ENCODE results near the gene LRRC75A.
A peak's percentile ranks its signal among the peaks of the same experiment; 100 is the strongest.

The LRRC75A gene

DNA sequence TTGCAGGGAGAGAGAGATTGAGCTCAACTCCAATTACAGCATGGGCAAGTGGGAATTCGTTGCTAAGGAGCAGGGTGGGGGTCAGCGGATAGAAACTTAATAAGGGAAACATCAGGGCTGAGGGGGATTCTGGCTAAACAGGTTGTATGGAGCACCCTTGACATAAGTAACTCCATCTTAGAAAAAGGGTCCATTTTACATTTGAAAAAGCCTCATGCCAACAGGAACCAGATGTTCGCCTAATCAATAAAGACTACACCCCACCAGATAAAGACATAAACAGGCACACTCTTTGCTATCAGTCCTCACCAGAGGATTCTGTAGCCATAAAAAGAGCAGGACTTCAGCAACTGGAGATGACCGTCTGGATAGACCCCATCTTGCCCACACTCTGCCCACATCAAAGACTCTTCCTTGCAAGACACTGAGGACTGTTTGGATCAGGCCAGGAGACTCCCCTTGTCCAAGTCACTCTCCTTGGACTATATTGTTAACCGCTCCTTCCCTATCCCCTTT lies 1.6 kb upstream of the LRRC75A start:
- no peak for DNase-seq

DNA sequence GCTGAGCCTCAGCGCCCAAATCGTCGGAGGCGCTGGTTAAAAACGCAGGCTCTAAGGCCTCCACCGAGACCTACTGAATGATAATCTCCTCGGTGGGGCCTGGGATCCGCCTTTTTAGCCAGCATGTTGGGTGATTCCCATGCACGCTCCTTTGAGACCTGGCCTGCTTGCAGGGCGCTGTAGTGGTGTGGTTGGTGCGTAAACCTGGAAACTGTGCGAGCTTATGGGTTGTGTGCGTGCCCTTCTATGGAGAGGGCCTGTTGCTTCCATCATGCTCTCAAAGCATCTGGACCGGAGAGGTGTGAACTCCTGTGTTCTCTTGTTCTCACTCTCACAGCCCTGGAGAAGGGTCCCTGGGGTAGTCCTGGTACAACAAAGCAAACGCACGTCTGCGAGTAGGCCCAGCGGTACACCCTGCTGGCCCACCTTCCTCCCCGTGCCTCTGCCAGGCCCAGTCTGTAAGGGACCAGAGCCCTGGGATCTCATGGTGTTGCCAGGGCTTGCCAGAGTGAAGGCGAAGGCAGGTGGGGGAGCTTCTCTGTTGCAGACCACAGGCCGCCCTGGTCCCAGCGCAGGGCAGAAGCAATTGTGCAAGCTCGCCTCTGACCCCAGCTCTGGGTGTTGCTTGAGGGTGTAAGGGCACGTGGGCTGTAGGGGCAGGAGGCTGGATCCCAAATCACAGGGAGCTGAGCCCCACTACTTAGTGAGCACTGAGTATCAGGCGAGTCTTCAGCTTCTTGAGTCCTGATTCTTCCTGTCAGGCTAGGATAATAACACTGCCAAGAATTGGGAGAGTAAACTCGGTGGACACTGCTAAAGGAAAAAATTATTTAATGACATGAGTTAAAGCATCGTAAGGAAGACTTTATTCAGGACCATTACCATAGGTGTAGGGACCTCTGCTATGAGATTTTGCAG lies 879 bp upstream of the LRRC75A start:
- DNase-seq, result no peak

DNA sequence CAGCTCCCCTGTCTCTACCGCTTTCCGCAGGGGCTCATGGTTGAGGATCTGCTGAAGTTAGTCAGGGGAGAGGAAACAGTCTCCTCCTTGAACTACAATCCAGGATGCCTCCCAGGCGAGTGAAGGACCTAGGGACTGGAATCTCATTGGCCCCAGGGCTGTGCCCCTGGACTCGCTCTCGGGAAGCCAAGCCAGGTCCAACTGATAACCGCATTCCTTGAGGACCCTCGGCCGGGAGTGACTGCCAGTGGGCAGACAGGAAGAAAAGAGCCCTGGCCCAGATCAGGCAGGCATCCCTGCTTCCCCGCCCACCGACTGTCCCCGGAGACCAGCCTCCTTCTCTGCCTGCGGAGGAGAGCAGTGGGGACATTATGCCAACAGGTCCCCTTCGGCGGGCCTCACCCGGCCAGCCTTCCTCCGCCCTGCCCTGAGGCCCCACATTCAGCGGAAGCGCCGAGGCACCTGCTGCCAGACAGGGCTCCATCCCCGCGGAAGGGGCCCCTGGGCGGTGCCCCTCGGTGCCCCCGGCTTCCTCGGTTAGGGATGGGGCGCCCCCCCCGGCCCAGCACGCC lies 776 bp downstream of the LRRC75A start:
- peak; percentile 25 for DNase-seq

DNA sequence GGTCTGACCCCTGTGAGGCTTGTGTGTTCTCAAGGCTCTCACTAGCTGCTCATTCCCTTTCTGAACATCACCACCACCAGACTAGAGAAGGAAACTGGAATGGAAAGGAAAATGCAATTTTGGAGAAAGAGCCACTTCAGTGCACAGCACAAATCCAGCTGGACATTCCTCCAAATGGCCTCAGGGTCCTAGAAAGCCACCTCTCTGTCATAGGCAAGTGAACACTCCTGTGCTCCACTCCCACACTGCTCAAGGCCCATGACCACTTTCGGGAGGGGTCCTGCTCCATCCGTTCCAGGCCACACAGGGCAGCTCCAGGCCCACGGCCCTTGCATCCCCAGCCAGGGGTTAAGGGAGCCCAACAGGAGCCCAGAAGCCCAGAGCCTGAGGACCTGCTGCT lies 2.6 kb downstream of the LRRC75A start:
- DNase-seq, result no peak

DNA sequence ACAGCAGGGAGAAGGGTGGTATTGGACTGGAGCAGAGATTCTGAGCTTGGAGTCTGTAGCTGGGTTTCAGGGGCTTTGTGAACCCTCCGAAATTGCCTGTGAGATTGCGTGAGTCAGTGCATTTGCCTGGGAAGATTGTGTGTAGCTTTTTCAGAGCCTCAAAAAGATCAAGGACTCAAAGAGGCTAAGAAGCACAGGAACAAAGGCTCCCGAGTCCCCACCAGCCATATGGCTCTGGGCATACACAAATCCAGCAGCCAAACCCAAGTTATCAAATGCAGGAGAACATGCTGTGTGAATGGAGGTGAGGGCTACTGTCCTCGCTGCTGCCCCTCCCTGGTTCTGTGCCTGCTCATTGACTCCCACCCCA lies 3.0 kb downstream of the LRRC75A start:
- DNase-seq, result no peak

DNA sequence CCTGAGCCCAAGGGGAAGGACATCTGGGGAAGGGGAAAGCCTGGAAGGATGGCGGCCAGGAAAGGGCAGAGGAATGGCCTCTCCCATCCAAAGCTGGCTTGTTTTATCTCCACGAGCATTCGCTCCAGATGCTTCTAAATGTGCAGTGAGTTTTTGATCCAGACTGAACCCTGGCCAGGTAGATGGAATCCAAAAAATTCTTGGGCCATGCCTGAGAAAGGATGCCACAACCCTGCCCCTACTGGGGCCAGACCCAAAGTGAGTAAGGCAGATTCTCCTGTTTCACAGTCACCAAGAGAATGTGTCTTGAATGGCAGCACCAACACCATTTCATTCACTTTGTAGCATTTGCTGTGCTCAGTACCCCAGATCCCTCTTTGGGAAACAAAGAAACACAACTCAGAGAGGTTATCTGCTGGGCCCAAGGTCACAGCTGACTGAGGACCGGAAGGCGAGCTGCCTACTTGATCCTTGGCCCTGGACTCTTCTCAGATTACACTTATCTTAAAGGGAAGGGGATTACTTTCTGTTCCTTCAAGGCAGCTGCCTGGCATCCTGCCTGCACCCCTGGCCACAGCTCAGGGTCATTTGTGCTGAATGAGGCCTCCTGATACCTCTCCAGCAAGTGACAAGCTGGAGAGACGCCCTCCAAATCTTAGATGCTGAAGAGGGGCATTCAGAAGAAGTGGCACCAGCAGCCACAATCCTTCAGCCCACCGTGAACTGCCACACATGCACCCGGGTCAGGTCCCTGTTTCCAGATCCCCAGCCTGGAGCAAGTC lies 3.6 kb downstream of the LRRC75A start:
- no peak for DNase-seq

DNA sequence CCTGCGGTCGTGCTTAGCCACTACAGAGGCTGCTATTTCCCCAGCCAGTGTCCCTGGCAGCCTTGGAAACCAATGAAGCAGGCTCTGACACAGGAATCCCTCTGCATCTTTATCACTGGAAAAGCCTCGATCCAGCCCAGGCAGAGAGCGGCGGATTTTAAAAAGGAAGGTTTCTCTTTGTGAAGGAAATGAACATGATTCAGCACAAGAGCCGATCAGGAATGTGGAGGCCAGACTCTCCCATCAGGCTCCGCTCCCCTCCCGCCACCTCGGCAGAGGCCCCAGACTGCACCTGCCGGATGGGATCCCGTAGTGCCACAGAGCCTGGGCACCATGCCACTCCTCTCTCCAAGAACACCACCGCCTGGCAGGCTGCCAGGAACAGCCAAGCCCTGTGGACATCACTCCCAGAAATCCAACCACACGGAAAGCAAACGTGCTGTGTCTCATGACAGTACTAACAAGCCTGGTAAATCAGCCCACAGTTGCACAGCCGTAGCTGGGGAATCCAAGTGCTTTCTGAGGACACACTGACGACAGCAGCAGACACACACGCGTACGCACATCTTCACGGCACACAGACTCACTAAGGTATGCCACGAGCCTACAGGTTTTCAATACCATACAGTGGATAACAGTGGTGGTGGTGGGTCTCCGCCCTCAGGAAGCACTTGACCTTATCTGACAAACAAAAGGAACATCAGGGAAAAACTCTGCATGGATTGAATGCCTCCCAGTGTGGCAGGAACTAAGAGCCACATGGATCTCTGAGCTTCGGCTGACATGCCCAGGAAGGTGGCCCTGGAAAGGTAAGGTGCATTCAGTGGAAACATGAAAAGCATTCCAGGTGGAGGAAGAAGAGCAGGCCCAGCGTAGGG lies 5.4 kb downstream of the LRRC75A start:
- no peak for DNase-seq

DNA sequence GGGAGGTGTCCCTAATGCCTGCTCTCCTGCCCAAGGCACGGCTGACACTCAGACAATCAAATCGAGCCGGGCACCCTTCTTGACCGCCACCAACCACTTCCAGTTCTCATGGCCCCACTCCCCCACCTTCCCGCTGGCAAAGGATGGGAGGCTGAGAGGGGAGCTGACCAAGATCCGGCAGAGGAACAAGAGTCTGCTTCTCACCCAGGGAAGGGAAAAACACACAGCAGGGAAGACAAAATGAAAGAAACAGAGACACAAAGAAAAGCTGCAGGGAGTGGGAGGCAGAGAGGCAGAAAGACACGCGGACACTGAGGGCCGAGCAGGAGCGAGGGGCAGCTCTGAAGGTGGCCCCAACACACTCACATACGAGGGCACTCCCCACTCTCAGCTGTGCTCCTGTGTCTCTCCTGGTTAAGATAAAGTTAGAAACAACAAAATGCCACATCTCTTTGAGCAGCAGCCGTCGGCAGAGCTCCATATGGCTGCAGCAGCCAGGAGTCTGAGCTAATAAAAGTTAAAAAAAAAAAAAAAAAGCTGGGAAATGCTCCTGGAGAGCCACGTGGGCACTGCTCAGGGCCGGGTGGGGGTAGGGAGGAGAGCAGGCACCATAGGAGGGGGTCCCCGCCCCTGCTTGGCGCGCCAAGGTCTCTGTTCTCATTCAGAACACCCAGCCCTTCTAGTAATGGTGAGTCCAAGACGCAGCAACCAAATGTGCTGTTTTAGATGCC lies 7.4 kb downstream of the LRRC75A start:
- no peak for DNase-seq

DNA sequence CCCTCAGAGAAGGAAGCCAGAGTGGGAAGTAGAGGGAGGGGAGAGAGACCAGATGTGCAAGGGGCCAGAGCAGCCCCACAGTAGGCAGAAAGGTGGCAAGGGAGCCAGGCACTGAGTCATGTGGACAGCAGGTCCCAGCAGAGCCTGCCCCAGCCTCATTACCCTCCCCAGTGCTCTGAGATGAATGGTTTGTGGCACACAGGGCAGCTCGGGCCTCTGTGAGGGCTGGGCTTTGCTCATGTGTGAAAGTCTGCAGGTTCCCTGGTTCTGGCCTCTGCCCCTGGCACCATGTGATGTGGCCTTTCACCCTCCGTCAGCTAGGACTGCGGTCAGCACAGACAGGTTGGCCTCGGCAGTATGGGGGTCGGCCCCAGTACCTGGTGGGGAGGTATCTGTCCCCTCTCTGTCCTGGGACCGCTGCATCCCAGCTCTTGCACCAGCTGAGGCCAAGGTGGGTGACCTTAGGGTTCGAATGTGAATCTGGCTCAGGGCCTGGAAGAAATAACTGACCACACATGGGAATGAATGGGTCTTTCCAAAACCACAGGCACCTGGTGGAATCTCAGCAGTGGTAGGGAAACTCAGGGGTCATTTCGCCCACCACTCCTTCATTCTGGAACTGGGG lies 8.9 kb downstream of the LRRC75A start:
- no peak for DNase-seq

DNA sequence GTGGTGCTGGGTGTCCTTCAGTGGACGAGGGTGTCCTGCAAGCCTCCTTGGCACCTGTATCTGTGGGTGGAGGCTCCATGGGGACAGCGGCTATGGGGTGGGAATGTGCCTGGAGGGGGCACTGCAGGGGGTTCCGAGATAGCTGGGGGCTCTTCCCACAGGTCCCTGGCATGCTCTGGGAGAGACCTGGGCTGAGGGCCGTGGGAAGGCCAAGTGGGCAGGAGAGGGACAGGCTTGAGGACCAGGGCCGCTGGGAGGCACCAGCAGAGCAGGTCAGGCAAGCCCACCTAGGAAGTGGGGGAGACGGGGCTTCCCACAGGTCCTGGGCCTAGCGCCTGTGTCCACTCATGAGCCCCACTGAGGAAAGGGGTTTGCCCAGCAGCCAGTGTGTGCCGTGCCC lies 9.7 kb downstream of the LRRC75A start:
- DNase-seq, result no peak

DNA sequence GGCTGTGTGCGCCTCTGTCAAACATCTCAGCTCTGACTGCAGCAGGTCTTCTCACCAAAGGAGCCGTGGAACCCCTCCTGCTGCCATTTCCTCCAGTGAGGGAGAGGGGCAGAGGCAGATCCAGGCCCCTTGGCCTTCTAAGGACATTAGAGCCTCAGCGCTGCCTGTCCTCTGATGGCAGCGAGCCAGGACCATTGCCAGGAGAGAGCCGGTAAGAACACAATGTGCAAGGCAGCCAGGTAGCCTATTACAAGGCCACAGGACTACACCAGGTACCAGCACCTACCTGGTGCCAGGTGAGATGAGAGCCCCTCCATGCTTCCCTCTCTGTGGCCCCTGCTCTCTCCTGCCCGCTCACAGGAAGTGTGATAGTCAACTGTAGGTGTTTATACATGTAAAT lies 11.0 kb downstream of the LRRC75A start:
- DNase-seq, result no peak

DNA sequence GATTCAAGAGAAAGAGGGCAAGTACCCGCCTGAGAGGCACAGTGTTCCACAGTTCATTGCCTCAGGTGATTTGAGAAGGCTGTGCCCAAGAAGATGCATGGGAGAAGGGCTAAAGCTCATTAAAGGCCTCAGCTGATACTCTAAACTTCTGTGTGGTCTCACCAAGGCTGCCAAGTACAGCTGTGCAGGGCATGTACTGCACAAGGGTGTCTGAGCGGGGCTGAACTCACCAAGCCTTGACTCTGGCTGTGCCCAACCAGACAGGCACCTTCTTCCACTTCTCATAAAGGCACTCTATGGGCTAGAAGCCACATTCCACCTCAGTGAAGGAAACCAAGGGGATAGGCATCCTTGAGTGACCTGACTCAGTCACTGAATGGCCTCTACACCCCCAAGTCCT lies 12.7 kb downstream of the LRRC75A start:
- DNase-seq, result no peak

DNA sequence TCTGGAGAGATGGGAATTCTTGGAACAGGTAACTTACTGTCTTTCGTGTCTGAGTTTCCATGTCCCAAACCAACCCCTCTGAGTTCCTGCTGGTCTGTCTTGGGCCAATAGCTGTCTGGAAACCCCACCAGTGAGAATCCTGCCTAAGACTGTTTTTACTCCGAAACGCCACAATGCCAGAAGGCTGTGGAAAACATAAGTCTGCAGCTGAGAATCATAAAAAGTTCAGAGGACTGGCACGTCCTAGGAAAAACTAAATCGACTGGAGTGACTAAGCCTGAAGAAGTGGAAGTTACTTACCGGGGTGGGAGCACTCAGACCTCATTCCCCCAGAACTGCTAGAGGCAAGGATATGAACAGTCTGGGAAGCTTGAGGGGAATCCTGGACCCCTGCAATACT lies 13.3 kb downstream of the LRRC75A start:
- DNase-seq, result no peak

DNA sequence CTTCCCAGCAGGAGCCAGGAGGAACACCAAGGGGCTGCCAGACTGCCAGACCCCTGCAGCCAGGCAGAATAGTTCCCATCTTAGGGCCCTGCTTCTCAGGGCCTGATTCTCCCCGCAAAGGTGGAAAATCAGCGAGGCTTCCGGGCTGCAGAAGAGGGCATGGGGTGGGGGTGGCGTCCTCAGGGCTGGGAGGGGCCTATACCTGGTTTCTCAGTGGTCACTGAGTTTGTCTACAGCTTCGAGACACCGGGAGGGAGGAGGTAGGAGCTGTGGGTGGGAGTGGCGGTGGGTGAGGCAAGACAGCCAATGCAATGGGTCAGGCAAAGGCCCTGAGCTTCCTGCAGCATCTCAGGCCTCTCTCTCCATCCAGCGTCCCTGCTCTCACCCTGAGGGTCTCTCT lies 14.3 kb downstream of the LRRC75A start:
- no peak for DNase-seq

DNA sequence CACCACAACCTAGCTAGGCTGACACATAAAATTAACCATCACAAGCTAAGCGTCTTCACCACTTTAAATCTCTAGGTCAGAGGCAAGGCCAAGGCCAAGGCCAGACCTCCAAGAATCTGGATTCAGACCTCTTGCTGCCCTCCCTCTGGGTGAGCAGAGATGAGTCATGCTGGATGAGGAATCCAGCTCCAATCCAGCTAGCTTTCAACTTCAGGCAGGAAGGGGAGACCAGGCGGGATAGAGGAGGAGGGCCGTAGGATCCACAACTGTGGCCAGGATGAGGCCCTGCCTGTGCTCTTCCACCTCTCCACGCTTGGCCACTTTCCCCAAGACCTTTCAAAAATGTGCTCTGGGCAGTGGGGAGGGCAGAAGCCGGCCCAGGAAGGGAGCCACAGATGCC lies 14.7 kb downstream of the LRRC75A start:
- no peak for DNase-seq

DNA sequence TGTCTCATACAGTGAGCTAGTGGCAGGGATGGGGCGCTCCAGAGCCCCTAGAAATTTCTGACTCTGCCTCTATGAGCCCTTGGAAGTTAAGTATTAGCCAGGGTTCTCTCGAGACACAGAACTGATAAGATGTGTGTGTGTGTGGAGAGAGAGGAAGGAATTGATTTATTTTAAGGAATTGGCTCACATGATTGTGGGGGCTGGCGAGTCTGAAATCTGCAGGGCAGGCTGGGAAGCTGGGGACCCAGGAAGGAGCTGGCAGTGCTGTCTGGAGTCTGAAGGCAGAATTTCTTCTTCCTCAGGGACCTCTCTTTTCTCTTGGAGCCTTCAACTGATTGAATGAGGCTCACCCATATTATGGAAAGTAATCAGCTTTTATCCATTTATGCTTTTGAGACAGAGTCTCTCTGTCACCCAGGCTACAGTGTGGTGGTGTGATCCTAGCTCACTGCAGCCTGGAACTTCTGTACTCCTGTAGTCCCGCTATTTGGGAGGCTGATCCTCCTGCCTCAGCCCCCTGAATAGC lies 16.8 kb downstream of the LRRC75A start:
- no peak for DNase-seq

DNA sequence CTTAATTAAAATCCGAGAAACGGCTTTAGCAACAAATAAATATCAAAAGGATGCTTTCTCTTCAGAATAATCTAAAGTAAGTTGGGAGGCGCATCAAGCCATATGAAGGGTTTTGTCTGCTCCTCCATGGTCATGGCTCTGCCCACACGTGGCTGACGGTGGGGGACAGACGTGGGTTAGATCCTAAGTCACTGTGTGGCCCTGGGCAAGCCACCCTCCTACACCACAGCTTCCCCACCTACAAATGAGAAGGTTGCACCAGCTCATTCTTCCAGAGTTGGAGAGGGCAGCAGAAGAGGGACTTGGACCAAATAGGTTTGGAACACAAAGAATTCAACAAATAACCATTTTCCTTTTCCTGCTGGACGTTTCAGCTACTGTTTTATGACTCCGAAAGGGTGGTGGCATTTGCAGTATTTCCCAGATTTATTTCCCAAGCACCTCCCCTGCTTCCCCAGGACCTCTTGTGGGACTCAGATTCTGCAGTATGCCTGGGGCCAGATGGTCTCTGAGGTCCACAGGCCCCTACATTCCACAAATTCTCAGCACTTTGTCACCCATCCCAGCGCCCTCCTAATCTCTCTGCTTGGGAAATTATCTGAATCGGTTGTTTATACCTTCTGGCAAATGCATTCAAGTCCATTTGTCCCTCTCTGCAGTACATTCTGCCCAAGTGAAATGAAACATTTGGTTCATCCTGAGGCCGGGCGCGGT lies 17.8 kb downstream of the LRRC75A start:
- no peak for DNase-seq

DNA sequence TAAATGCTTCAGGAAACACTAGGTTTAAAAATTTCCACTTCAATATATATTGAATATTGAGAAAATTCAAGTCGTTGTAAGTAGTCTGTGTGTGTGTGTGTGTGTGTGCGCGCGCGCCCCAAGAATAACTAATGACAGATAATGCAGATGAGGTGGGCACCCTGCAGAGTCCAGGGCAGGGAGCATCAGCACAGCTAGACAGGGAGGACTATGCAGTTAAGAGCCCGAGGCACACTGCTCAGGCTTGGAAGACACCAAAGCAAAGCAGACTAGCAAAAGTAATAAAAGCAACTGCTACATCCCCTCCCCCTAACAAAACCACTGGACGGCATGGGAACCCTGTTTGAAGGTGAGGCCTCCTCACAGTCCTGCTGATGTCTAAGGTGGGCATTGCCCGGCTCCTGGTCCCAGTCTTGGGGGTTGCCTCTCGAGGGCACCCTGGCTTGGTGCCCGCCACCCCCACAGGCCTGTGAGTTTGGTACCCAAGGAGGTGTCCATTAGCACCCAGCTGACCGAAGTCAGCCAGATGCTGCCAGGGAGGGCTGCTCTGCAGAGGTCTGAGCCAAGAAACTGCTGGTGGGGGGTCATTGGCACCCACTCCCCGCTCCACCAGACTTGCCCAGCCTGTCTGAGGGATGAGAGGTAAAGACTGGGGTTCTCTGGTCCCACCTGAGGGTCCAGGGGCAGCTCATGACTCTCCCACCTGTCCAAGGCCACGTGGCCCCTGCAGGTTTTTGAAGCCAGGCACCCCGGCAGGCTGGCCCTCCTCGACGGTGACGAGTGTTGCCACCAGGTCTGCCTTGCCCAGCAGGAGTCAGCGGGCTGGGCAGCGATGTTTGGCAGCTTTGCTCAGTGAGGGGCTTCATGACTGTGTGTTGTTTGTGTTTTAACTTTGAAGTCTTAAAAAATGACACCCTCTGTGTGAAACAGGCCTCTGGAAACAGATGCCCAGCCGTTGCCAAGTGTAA lies 18.7 kb downstream of the LRRC75A start:
- DNase-seq, result no peak

DNA sequence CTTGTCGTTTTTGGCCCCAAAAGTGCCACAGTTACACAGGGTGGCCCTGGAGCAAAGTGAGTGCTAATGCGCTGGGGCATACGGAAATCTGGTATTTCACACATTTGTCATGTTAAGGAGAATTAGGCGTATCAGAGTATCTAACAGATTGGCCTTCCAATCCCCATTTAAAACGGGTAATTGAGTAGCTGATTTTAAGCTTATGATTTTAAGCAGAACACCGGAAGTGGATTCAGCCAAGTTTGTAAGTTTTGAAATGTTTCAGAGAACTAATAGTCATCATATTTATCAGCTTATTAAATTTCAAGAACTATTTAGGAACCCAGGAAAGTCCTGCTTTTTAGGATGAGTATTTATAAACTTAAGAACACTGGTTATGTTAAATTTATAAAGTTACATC lies 19.5 kb downstream of the LRRC75A start:
- DNase-seq, result no peak
